HCT116 (cell line): ENCODE measurements around the gene HELZ2. TPM values are rescaled to one million over a fixed set of nuclear protein-coding genes. Genes with fewer than 3 reads are reported as not detected.

Source experiments
- ATAC-seq: fragments of 200-7000 bp; cut with Tn5 transposase; 2 replicates; pipeline ENCODE4 v1.9.1; 2020; ENCODE audit warnings: mild to moderate bottlenecking, moderate library complexity
- BruUV-seq: library from RNA; stranded (reverse); fragments of 400-500 nt; replicated peaks from 2 replicates; lab custom pipeline; 2021; lab: Mats Ljungman, UMichigan
- CTCF ChIA-PET: fragments of 300-600 bp; sonication (Branson Sonifier 250); formaldehyde crosslinking; loops from one replicate; lab custom pipeline; 2021; ENCODE audit warnings: antibody characterized with exemption; lab: Charles Lee
- POLR2A ChIA-PET: fragments of 300-600, 350-600 bp; sonication (Branson Sonifier 250); formaldehyde crosslinking; loops from one replicate; lab custom pipeline; 2021; ENCODE audit warnings: antibody characterized with exemption; lab: Charles Lee
- RAD21 ChIA-PET, 2 experiments: fragments of 300-600 bp; sonication (Branson Sonifier 250); formaldehyde crosslinking; loops; one replicate each; lab custom pipeline; 2023; ENCODE audit warnings: low total read pairs in 2 of 2; ENCODE audit not compliant: uncharacterized antibody in 2 of 2, unreplicated experiment in 2 of 2, low non-redundant PET in 1 of 2; lab: Charles Lee
- DNase-seq: peaks from one replicate; pipeline ENCODE4 v3.0.0-alpha.2; 2010; ENCODE audit warnings: low read depth, low spot score
- H2AFZ ChIP-seq: fragments of 200-600 bp; shearing (Covaris generic), sonication (generic); 2 replicates; pipeline ENCODE4 v1.6.1; 2017; ENCODE audit warnings: low read depth, mixed run types, mixed read lengths, antibody characterized with exemption, low read length; ENCODE audit not compliant: poor library complexity, severe bottlenecking
- H3K27ac ChIP-seq: 2 replicates; pipeline ENCODE4 v1.5.1; 2012; ENCODE audit warnings: low read depth, low read length
- H3K27me3 ChIP-seq: fragments of 200-600 bp; sonication (generic); 2 replicates; pipeline ENCODE4 v1.6.1; 2016; ENCODE audit warnings: mixed run types, low read length, mixed read lengths; ENCODE audit not compliant: insufficient read depth
- H3K36me3 ChIP-seq, 2 experiments: fragments of 200-500 bp in 1 of 2; fragments of 200-600 bp in 1 of 2; sonication (Bioruptor generic) in 1 of 2; sonication (generic) in 1 of 2; 2 replicates each; pipeline versions ENCODE4 v1.5.1 to v1.6.1; 2014 to 2016; ENCODE audit warnings: low read length in 2 of 2, inconsistent platforms in 1 of 2, mixed read lengths in 1 of 2, mixed run types in 1 of 2; ENCODE audit not compliant: insufficient read depth in 2 of 2, control insufficient read depth in 1 of 2
- H3K4me1 ChIP-seq, 2 experiments: fragments of 200-600 bp in 1 of 2; sonication (generic) in 1 of 2; 2 replicates each; pipeline versions ENCODE4 v1.5.1 to v1.6.1; 2012 to 2017; ENCODE audit warnings: low read length in 2 of 2, inconsistent platforms in 1 of 2, mild to moderate bottlenecking in 1 of 2, mixed read lengths in 1 of 2, mixed run types in 1 of 2, moderate library complexity in 1 of 2; ENCODE audit not compliant: insufficient read depth in 2 of 2, control insufficient read depth in 1 of 2
- H3K4me2 ChIP-seq: fragments of 200-600 bp; sonication (generic); 2 replicates; pipeline ENCODE4 v1.6.1; 2017; ENCODE audit warnings: mixed run types, low read length, mixed read lengths
- H3K4me3 ChIP-seq, 2 experiments: fragments of 200-600 bp in 1 of 2; sonication (generic) in 1 of 2; replicated peaks in 1 of 2; 2 replicates each; pipeline ENCODE4 v1.5.1; 2011 to 2016; ENCODE audit warnings: low read length in 2 of 2, control low read depth in 1 of 2, low read depth in 1 of 2, mild to moderate bottlenecking in 1 of 2, mixed read lengths in 1 of 2, mixed run types in 1 of 2
- H3K79me2 ChIP-seq: fragments of 200-600 bp; sonication (generic); 2 replicates; pipeline ENCODE4 v1.6.1; 2017; ENCODE audit warnings: mild to moderate bottlenecking, mixed run types, low read length, moderate library complexity, mixed read lengths; ENCODE audit not compliant: insufficient read depth
- H3K9ac ChIP-seq: fragments of 200-600 bp; sonication (generic); 2 replicates; pipeline ENCODE4 v1.6.1; 2016; ENCODE audit warnings: low read length, mixed read lengths
- H3K9me2 ChIP-seq: fragments of 200-600 bp; sonication (generic), shearing (Covaris generic); 2 replicates; pipeline ENCODE4 v1.6.1; 2017; ENCODE audit warnings: mixed run types, mild to moderate bottlenecking, moderate library complexity; ENCODE audit not compliant: insufficient read depth
- H3K9me3 ChIP-seq, 2 experiments: fragments of 200-500 bp in 1 of 2; fragments of 200-600 bp in 1 of 2; sonication (Bioruptor generic) in 1 of 2; sonication (generic) in 1 of 2; 2 replicates each; pipeline ENCODE4 v1.6.1; 2014 to 2017; ENCODE audit warnings: low read length in 2 of 2, mixed read lengths in 2 of 2, inconsistent platforms in 1 of 2, low read depth in 1 of 2, mild to moderate bottlenecking in 1 of 2, mixed run types in 1 of 2, moderate library complexity in 1 of 2; ENCODE audit not compliant: control insufficient read depth in 1 of 2, insufficient read depth in 1 of 2
- H4K20me1 ChIP-seq: fragments of 200-600 bp; sonication (generic), shearing (Covaris generic); 2 replicates; pipeline ENCODE4 v1.6.1; 2017; ENCODE audit warnings: mixed run types, mild to moderate bottlenecking, moderate library complexity; ENCODE audit not compliant: insufficient read depth
- CBX3 ChIP-seq: IDR thresholded peaks from 2 replicates; pipeline ENCODE4 v1.6.1; 2012; ENCODE audit warnings: low read depth
- EGR1 ChIP-seq: IDR thresholded peaks from 2 replicates; pipeline ENCODE4 v1.6.1; 2012; ENCODE audit warnings: low read depth
- ELF1 ChIP-seq: IDR thresholded peaks from 2 replicates; pipeline ENCODE4 v1.6.1; 2012; ENCODE audit warnings: low read depth, borderline replicate concordance
- EZH2 ChIP-seq: fragments of 200-600 bp; sonication (generic); IDR thresholded peaks from 2 replicates; pipeline ENCODE4 v1.6.1; 2017; ENCODE audit warnings: antibody characterized with exemption, mixed run types
- JUND ChIP-seq: IDR thresholded peaks from 2 replicates; pipeline ENCODE4 v1.6.1; 2012
- POLR2A ChIP-seq: IDR thresholded peaks from 2 replicates; pipeline ENCODE4 v1.7.0; 2011; ENCODE audit warnings: borderline replicate concordance; ENCODE audit not compliant: insufficient read depth, insufficient read length; ENCODE audit errors: extremely low read depth
- POLR2AphosphoS5 ChIP-seq: IDR thresholded peaks from 2 replicates; pipeline ENCODE4 v1.6.1; 2011; ENCODE audit warnings: mild to moderate bottlenecking, low read depth, low read length, moderate library complexity
- RAD21 ChIP-seq: IDR thresholded peaks from 2 replicates; pipeline ENCODE4 v1.6.1; 2012; ENCODE audit warnings: low read depth, mild to moderate bottlenecking
- SIN3A ChIP-seq: IDR thresholded peaks from 2 replicates; pipeline ENCODE4 v1.6.1; 2012; ENCODE audit warnings: low read depth
- SP1 ChIP-seq: IDR thresholded peaks from 2 replicates; pipeline ENCODE4 v1.6.1; 2012; ENCODE audit warnings: low read depth
- SRF ChIP-seq: IDR thresholded peaks from 2 replicates; pipeline ENCODE4 v1.6.1; 2012; ENCODE audit warnings: low read depth
- YY1 ChIP-seq: IDR thresholded peaks from 2 replicates; pipeline ENCODE4 v1.6.1; 2011; ENCODE audit warnings: low read length, low read depth, moderate library complexity, mild to moderate bottlenecking; ENCODE audit not compliant: insufficient replicate concordance; ENCODE audit errors: extremely low read depth
- ZFX ChIP-seq: fragments of 450-650 bp; IDR thresholded peaks from 2 replicates; pipeline ENCODE4 v1.6.1; 2017
- intact Hi-C: fragments of 100-400 bp; cut with micrococcal nuclease; formaldehyde crosslinking; loops from 2 replicates; pipeline ENCODE4 v1.10.0; 2022
- total RNA-seq: library from RNA; stranded (reverse); gene quantifications from one replicate; pipeline ENCODE4 v1.2.1, GENCODE V29; 2021; ENCODE audit not compliant: unreplicated experiment
- TF ChIP-seq, protein P1 (sequence below), 3 experiments: fragments of 200-600 bp in 1 of 3; sonication (generic) in 1 of 3; IDR thresholded peaks in 2 of 3; conservative IDR thresholded peaks in 1 of 3; 2 replicates each; pipeline ENCODE4 v1.5.1; 2012 to 2017; ENCODE audit warnings: low read depth in 2 of 3, low read length in 2 of 3, antibody characterized with exemption in 1 of 3, borderline replicate concordance in 1 of 3, control low read depth in 1 of 3, mild to moderate bottlenecking in 1 of 3, mixed read lengths in 1 of 3, mixed run types in 1 of 3, moderate library complexity in 1 of 3; ENCODE audit not compliant: insufficient read depth in 1 of 3
- TF ChIP-seq, protein P2 (sequence below): IDR thresholded peaks from 2 replicates; pipeline ENCODE4 v1.6.1; 2011; ENCODE audit warnings: mild to moderate bottlenecking, low read length, moderate library complexity; ENCODE audit not compliant: insufficient replicate concordance; ENCODE audit errors: extremely low read depth
- TF ChIP-seq, protein P3 (sequence below): IDR thresholded peaks from 2 replicates; pipeline ENCODE4 v1.6.1; 2012
- TF ChIP-seq, protein P4 (sequence below): IDR thresholded peaks from 2 replicates; pipeline ENCODE4 v1.6.1; 2012; ENCODE audit warnings: low read depth

Gene HELZ2
- total RNA-seq, 1 experiment from 2014 or later = 44.0 TPM

DNA sequence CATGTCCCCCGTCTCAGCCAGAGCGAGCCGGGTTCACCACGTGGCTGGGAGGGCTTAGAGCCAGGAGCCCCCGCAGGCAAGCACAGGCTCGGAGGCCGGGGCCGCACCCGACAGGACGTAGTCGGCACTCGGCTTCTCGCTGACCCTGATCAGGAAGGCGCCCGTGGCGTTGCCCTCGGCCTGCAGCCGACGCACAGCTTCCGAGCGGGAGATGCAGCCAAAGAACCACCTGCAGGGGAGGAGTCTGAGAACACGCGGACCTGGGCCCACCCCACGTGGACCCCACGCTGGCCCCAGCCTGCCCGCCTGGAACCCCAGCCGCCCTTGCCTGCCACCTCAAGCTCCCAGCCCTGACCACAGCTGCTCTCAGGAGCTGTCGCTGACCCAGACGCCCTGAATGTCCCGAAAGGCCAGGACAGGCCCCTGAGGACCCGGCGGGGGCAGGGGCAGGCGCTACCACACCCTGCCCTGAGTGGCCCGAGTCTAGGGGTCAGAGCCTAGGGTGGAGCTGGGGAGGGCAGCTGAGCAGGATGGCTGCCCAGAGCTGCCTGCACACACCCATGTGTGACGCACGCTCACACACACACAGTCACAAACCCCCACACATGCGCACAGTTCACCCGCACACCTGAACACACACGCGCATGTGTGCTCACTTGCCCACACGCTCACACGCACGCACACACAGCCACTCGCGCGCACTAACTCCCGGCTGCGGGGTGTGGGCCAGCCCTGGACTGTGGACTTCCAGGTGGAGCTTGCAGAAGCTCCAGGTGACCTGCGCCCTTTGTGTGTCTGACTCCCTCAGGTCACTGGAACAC is 39.0 kb downstream of the HELZ2 start:
- peak overlapping the region; percentile 68 for H3K4me2 ChIP-seq

More for the DNA sequence above, 39.0 kb downstream of the HELZ2 start:
- Histone ChIP-seq H3K36me3 (no peaks in the 10 kb centered on the region), H3K27me3 (no peaks in the 10 kb centered on the region), H3K27ac (peak overlapping the region; percentile 71; the same call in 1 of the 2 replicates), H3K4me1 (peaks cover 36 to 62% of the 10 kb centered on the region in 2 experiments), H2AFZ (no peak overlapping the region), H3K79me2 (no peaks in the 10 kb centered on the region), H3K9me2 (no peaks in the 10 kb centered on the region), H3K4me3 (no peak overlapping the region), H3K9me3 (no peaks in the 10 kb centered on the region), H4K20me1 (no peaks in the 10 kb centered on the region), H3K9ac (peak overlapping the region; percentile 22; the same call in 1 of the 2 replicates)
- ChIA-PET POLR2A (interaction anchor here (0.6 kb wide), 1 partner anchor 33 kb away, joined by 5 read pairs; no protein-coding TSS in a partner anchor), RAD21 (no interaction called here), CTCF (no interaction called here)
- no TSS peak for BruUV-seq
- no peak for ATAC-seq
- no peak for DNase-seq
- intact Hi-C loops = loop anchor here (5.0 to 10.0 kb wide), 5 partner anchors 92 to 162 kb away; partner anchors contain the start of genes GMEB2 and TNFRSF6B
- TF ChIP-seq, protein P1, sequence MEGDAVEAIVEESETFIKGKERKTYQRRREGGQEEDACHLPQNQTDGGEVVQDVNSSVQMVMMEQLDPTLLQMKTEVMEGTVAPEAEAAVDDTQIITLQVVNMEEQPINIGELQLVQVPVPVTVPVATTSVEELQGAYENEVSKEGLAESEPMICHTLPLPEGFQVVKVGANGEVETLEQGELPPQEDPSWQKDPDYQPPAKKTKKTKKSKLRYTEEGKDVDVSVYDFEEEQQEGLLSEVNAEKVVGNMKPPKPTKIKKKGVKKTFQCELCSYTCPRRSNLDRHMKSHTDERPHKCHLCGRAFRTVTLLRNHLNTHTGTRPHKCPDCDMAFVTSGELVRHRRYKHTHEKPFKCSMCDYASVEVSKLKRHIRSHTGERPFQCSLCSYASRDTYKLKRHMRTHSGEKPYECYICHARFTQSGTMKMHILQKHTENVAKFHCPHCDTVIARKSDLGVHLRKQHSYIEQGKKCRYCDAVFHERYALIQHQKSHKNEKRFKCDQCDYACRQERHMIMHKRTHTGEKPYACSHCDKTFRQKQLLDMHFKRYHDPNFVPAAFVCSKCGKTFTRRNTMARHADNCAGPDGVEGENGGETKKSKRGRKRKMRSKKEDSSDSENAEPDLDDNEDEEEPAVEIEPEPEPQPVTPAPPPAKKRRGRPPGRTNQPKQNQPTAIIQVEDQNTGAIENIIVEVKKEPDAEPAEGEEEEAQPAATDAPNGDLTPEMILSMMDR (IDR thresholded peaks at IDR 0.05 in 2 of 3, conservative IDR thresholded peaks at IDR 0.05 in 1 of 3; ENCODE audit: borderline replicate concordance in 1 of 3, insufficient read depth in 1 of 3, low read depth in 2 of 3, low read length in 2 of 3) = no peak
- TF ChIP-seq SRF = no peak
- TF ChIP-seq SP1 = no peak
- no peak for TF ChIP-seq POLR2A
- no peak for TF ChIP-seq SIN3A
- TF ChIP-seq, protein P2, sequence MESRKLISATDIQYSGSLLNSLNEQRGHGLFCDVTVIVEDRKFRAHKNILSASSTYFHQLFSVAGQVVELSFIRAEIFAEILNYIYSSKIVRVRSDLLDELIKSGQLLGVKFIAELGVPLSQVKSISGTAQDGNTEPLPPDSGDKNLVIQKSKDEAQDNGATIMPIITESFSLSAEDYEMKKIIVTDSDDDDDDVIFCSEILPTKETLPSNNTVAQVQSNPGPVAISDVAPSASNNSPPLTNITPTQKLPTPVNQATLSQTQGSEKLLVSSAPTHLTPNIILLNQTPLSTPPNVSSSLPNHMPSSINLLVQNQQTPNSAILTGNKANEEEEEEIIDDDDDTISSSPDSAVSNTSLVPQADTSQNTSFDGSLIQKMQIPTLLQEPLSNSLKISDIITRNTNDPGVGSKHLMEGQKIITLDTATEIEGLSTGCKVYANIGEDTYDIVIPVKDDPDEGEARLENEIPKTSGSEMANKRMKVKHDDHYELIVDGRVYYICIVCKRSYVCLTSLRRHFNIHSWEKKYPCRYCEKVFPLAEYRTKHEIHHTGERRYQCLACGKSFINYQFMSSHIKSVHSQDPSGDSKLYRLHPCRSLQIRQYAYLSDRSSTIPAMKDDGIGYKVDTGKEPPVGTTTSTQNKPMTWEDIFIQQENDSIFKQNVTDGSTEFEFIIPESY = no peak
- TF ChIP-seq RAD21 = no peak
- no peak for TF ChIP-seq POLR2AphosphoS5
- no peak for TF ChIP-seq EGR1
- TF ChIP-seq ZFX = no peak
- no peak for TF ChIP-seq EZH2
- no peak for TF ChIP-seq JUND
- TF ChIP-seq CBX3 = no peak
- TF ChIP-seq ELF1 = no peak
- TF ChIP-seq, protein P3, sequence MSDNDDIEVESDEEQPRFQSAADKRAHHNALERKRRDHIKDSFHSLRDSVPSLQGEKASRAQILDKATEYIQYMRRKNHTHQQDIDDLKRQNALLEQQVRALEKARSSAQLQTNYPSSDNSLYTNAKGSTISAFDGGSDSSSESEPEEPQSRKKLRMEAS = no peak
- TF ChIP-seq, protein P4, sequence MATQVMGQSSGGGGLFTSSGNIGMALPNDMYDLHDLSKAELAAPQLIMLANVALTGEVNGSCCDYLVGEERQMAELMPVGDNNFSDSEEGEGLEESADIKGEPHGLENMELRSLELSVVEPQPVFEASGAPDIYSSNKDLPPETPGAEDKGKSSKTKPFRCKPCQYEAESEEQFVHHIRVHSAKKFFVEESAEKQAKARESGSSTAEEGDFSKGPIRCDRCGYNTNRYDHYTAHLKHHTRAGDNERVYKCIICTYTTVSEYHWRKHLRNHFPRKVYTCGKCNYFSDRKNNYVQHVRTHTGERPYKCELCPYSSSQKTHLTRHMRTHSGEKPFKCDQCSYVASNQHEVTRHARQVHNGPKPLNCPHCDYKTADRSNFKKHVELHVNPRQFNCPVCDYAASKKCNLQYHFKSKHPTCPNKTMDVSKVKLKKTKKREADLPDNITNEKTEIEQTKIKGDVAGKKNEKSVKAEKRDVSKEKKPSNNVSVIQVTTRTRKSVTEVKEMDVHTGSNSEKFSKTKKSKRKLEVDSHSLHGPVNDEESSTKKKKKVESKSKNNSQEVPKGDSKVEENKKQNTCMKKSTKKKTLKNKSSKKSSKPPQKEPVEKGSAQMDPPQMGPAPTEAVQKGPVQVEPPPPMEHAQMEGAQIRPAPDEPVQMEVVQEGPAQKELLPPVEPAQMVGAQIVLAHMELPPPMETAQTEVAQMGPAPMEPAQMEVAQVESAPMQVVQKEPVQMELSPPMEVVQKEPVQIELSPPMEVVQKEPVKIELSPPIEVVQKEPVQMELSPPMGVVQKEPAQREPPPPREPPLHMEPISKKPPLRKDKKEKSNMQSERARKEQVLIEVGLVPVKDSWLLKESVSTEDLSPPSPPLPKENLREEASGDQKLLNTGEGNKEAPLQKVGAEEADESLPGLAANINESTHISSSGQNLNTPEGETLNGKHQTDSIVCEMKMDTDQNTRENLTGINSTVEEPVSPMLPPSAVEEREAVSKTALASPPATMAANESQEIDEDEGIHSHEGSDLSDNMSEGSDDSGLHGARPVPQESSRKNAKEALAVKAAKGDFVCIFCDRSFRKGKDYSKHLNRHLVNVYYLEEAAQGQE = no peak
- no peak for TF ChIP-seq YY1
- TF ChIP-seq, all 23 proteins: peak for 0
